ENCODE data around the gene GUCA2B. TPM values are rescaled to one million over a fixed set of nuclear protein-coding genes. Genes with fewer than 3 reads are reported as not detected.

The GUCA2B gene
- total RNA-seq, 2 donors from 2014 or later = not detected

GRCh38 chr1:42135426-42135825 is 17.8 kb upstream of the GUCA2B start:
- H3K4me1 ChIP-seq (ENCODE audit: control insufficient read depth in 1 of 2, low read depth in 2 of 2) = no peaks in the 10 kb centered on the region
- no peaks in the 10 kb centered on the region for H3K9me3 ChIP-seq
- H3K27me3 ChIP-seq (replicated peaks; ENCODE audit: insufficient read depth) = no peaks in the 10 kb centered on the region
- H3K36me3 ChIP-seq = no peaks in the 10 kb centered on the region
- no peak for TF ChIP-seq CTCF (IDR thresholded peaks at IDR 0.05)
- ATAC-seq (ENCODE audit: insufficient number of reproducible peaks, low FRiP score, low read depth) (no peak), DNase-seq (ENCODE audit: low spot score) (no peak)
- H3K27ac ChIP-seq = no peak overlapping the region
- H3K4me3 ChIP-seq = no peak overlapping the region

- TF ChIP-seq CTCF (IDR thresholded peaks at IDR 0.05) = no peak
- no peaks in the 10 kb centered on the region for H3K36me3 ChIP-seq
- ATAC-seq (ENCODE audit: insufficient number of reproducible peaks, low FRiP score, low read depth) = no peak
- H3K9me3 ChIP-seq = no peaks in the 10 kb centered on the region
- H3K4me3 ChIP-seq = no peak overlapping the region
- H3K27ac ChIP-seq = no peak overlapping the region
- H3K4me1 ChIP-seq (ENCODE audit: control insufficient read depth in 1 of 2, low read depth in 2 of 2) = no peaks in the 10 kb centered on the region
- H3K27me3 ChIP-seq (replicated peaks; ENCODE audit: insufficient read depth) = no peaks in the 10 kb centered on the region
- no peak for DNase-seq (ENCODE audit: low spot score)
Observed at GRCh38 chr1:42136466-42136865, 16.7 kb upstream of the GUCA2B start.

GRCh38 chr1:42137766-42138165 is 15.4 kb upstream of the GUCA2B start:
- no peaks in the 10 kb centered on the region for H3K9me3 ChIP-seq
- no peak for TF ChIP-seq CTCF (IDR thresholded peaks at IDR 0.05)
- no peaks in the 10 kb centered on the region for H3K4me1 ChIP-seq (ENCODE audit: control insufficient read depth in 1 of 2, low read depth in 2 of 2)
- H3K27ac ChIP-seq = no peak overlapping the region
- no peaks in the 10 kb centered on the region for H3K36me3 ChIP-seq
- ATAC-seq (ENCODE audit: insufficient number of reproducible peaks, low FRiP score, low read depth) = no peak
- H3K4me3 ChIP-seq = no peak overlapping the region
- H3K27me3 ChIP-seq (replicated peaks; ENCODE audit: insufficient read depth) = no peaks in the 10 kb centered on the region
- DNase-seq (ENCODE audit: low spot score) = no peak

GRCh38 chr1:42138586-42138985 is 14.6 kb upstream of the GUCA2B start:
- TF ChIP-seq CTCF (IDR thresholded peaks at IDR 0.05) = no peak

GRCh38 chr1:42139444-42139843 is 13.8 kb upstream of the GUCA2B start:
- DNase-seq (ENCODE audit: low spot score) (no peak), ATAC-seq (ENCODE audit: insufficient number of reproducible peaks, low FRiP score, low read depth) (no peak)
- H3K36me3 ChIP-seq = no peaks in the 10 kb centered on the region
- no peaks in the 10 kb centered on the region for H3K4me1 ChIP-seq (ENCODE audit: control insufficient read depth in 1 of 2, low read depth in 2 of 2)
- H3K27me3 ChIP-seq (replicated peaks; ENCODE audit: insufficient read depth) = no peaks in the 10 kb centered on the region
- H3K9me3 ChIP-seq = no peaks in the 10 kb centered on the region
- TF ChIP-seq CTCF (IDR thresholded peaks at IDR 0.05) = no peak
- H3K4me3 ChIP-seq = no peak overlapping the region
- H3K27ac ChIP-seq = no peak overlapping the region

More at GRCh38 chr1:42138586-42138985, 14.6 kb upstream of the GUCA2B start:
- no peaks in the 10 kb centered on the region for H3K9me3 ChIP-seq
- no peak overlapping the region for H3K27ac ChIP-seq
- no peaks in the 10 kb centered on the region for H3K4me1 ChIP-seq (ENCODE audit: control insufficient read depth in 1 of 2, low read depth in 2 of 2)
- H3K27me3 ChIP-seq (replicated peaks; ENCODE audit: insufficient read depth) = no peaks in the 10 kb centered on the region
- no peak for ATAC-seq (ENCODE audit: insufficient number of reproducible peaks, low FRiP score, low read depth)
- H3K4me3 ChIP-seq = no peak overlapping the region
- no peak for DNase-seq (ENCODE audit: low spot score)
- H3K36me3 ChIP-seq = no peaks in the 10 kb centered on the region

Measured in thoracic aorta (tissue), 2 donors.